Neutrophil (primary cell): Measurements from ENCODE around the gene FRRS1L.

ENCODE experiments used
- H3K27ac ChIP-seq: fragments of 200-600 bp; sonication (generic); 2 replicates; pipeline ENCODE4 v1.5.1; 2016; ENCODE audit warnings: mild to moderate bottlenecking, moderate library complexity
- H3K27me3 ChIP-seq: fragments of 200-600 bp; sonication (generic); 2 replicates; pipeline ENCODE4 v1.6.0; 2016; ENCODE audit warnings: mild to moderate bottlenecking
- H3K36me3 ChIP-seq: fragments of 200-600 bp; sonication (generic); 2 replicates; pipeline ENCODE4 v1.5.1; 2017
- H3K4me1 ChIP-seq, 2 experiments: fragments of 200-600 bp in 1 of 2; sonication (generic) in 1 of 2; 1 replicate in 1 of 2; 2 replicates in 1 of 2; pipeline versions ENCODE4 v1.5.1 to v1.6.1; 2013 to 2016; ENCODE audit warnings: low read depth in 1 of 2, low read length in 1 of 2, mild to moderate bottlenecking in 1 of 2, moderate library complexity in 1 of 2; ENCODE audit not compliant: control insufficient read depth in 1 of 2, insufficient read depth in 1 of 2
- H3K4me3 ChIP-seq, 2 experiments: fragments of 200-600 bp in 1 of 2; sonication (generic) in 1 of 2; 1 replicate in 1 of 2; 2 replicates in 1 of 2; pipeline ENCODE4 v1.5.1; 2013 to 2016; ENCODE audit warnings: low read depth in 1 of 2, low read length in 1 of 2, mild to moderate bottlenecking in 1 of 2, moderate library complexity in 1 of 2
- H3K9me3 ChIP-seq: fragments of 200-600 bp; sonication (generic); 2 replicates; pipeline ENCODE4 v1.5.1; 2016
- CTCF ChIP-seq: fragments of 200-600 bp; sonication (generic); IDR thresholded peaks from 2 replicates; pipeline ENCODE4 v1.5.1; 2016; ENCODE audit warnings: antibody characterized with exemption

The FRRS1L gene

GRCh38 chr9:109120204-109120789 is 46.8 kb downstream of the FRRS1L start:
- peaks cover 24 to 26% of the 10 kb centered on the region in 2 experiments for H3K4me1 ChIP-seq
- H3K36me3 ChIP-seq: no peaks in the 10 kb centered on the region
- TF ChIP-seq CTCF: no peak
- H3K27me3 ChIP-seq: no peaks in the 10 kb centered on the region
- H3K4me3 ChIP-seq: peak overlapping the region; percentile 72 to 81
- H3K27ac ChIP-seq: peak overlapping the region; percentile 72
- no peaks in the 10 kb centered on the region for H3K9me3 ChIP-seq

GRCh38 chr9:109119439-109120203 is 47.4 kb downstream of the FRRS1L start, which contains the start of gene TMEM245:
TSS of gene TMEM245 (minus strand) at chr9:109119947. CDS start at chr9:109119913, 34 bp downstream.
- TF ChIP-seq CTCF: no peak
- H3K4me1 ChIP-seq: peaks cover 24 to 26% of the 10 kb centered on the region in 2 experiments
- peak within 1 kb of the TSS; percentile 72 for H3K27ac ChIP-seq
- H3K4me3 ChIP-seq: peak within 1 kb of the TSS; percentile 72 to 81
- H3K27me3 ChIP-seq: no peaks in the 10 kb centered on the region
- H3K9me3 ChIP-seq: no peaks in the 10 kb centered on the region
- no peaks in the 10 kb centered on the region for H3K36me3 ChIP-seq

GRCh38 chr9:109118808-109119438 is 48.1 kb downstream of the FRRS1L start:
- H3K4me1 ChIP-seq: peaks cover 24 to 26% of the 10 kb centered on the region in 2 experiments
- no peaks in the 10 kb centered on the region for H3K27me3 ChIP-seq
- no peak for TF ChIP-seq CTCF
- H3K36me3 ChIP-seq: no peaks in the 10 kb centered on the region
- no peaks in the 10 kb centered on the region for H3K9me3 ChIP-seq
- H3K4me3 ChIP-seq: peak overlapping the region; percentile 72 to 81
- H3K27ac ChIP-seq: peak overlapping the region; percentile 72

GRCh38 chr9:109117856-109118807 is 48.9 kb downstream of the FRRS1L start:
- no peak for TF ChIP-seq CTCF
- Histone ChIP-seq H3K9me3 (no peaks in the 10 kb centered on the region), H3K4me1 (peaks cover 21 to 24% of the 10 kb centered on the region in 2 experiments), H3K4me3 (peak overlapping the region; percentile 72 to 81), H3K36me3 (no peaks in the 10 kb centered on the region), H3K27ac (no peak overlapping the region), H3K27me3 (no peaks in the 10 kb centered on the region)
